HG03469 (cell line): ENCODE measurements around the gene VEPH1.

Source experiments
- ATAC-seq: cut with Tn5 transposase; IDR thresholded peaks from one replicate; pipeline ENCODE4 v1.9.1; 2021; ENCODE audit warnings: mild to moderate bottlenecking, moderate library complexity, moderate number of reproducible peaks; ENCODE audit not compliant: unreplicated experiment

Gene VEPH1

DNA sequence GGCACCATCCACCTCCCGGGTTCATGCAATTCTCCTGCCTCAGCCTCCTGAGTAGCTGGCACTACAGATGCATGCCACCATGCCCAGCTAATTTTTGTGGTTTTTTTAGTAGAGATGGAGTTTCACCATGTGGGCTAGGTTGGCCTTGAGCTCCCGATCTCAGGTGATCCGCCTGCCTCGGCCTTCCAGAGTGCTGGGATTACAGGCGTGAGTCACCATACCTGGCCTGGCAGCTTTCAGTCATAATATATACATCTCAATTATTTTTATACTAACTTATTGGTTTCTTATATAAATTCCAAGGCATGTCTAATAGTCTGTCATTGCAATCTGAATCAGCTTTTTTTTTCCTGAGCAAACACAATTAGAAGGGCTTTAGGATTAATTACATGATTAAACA is 269.3 kb downstream of the VEPH1 start:
- no peak for ATAC-seq

GRCh38 chr3:157232141-157232540 is 271.1 kb downstream of the VEPH1 start:
- no peak for ATAC-seq

- no peak for ATAC-seq
These were observed 272.1 kb downstream of the VEPH1 start for GRCh38 chr3:157231071-157231470.

DNA sequence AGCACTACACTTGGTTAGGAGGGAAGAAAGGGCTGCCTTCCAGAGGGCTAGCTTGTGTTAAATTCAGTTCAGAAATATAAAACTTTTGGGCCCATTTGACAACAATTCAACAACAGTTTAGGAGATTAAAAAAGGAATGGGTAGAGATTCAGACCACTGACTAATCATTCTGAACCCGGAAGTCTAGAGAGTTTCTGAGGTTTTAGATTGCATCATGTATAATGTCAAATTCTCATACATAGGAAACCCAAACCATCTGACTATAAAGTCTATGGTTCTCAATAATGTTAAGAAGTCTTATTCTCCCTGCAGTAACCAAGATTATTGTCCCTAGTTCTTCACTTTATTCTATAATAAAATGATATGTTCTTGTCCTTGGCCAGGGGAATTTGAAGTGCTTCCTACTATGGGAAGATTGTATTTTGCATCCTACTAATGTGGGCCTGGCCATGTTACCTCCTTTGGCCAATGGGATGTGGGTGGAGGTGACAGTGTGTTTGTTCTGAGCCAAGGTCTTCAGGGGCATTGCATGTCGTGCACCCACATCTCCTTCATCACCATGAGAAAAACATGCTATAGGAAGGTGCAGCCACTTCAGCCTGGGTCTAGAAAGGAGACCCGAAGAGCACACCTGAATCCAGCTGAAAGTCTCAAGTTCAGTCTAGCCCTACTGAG is 276.9 kb downstream of the VEPH1 start:
- ATAC-seq: no peak

- ATAC-seq: no peak
These were observed 278.2 kb downstream of the VEPH1 start for GRCh38 chr3:157225001-157225400.

GRCh38 chr3:157220883-157221282 is 282.3 kb downstream of the VEPH1 start:
- ATAC-seq: no peak

GRCh38 chr3:157220211-157220610 is 283.0 kb downstream of the VEPH1 start:
- ATAC-seq: no peak

DNA sequence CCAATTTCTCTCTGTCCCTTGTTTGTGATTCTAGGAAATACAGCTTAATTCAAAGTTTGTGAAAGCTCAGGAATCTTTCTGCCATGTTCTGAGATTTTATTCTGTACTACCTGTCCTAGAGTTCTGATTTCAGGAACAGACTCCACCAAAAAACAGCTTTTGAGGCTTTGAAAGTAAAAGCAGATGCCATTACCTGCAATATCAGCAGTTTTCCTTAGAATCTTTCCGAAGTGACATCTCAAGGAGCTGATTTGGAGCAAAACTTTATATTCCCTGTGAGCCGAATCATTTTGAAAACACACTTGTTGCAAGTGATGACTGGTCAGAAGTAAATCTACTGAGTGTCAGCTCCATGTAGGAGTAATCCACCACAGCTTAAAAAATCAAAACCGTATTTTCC is 284.0 kb downstream of the VEPH1 start:
- no peak for ATAC-seq
